ENCODE results near the gene HSD17B3.
"Not testable (repeated sequence)": the region's sequence is repeated elsewhere in the genome, so short reads cannot be mapped to it uniquely, and the experiment has no call there.

Gene HSD17B3

GRCh38 chr9:96195541-96195940 lies 106.4 kb downstream of the HSD17B3 start:
- no peak for DNase-seq (ENCODE audit: low spot score)

GRCh38 chr9:96193236-96193755 lies 108.7 kb downstream of the HSD17B3 start:
- no peak for DNase-seq (ENCODE audit: low spot score)

GRCh38 chr9:96192710-96193109 lies 109.3 kb downstream of the HSD17B3 start:
- DNase-seq (ENCODE audit: low spot score), result no peak

- DNase-seq (ENCODE audit: low spot score), result no peak
Observed at GRCh38 chr9:96189995-96190394, 112.0 kb downstream of the HSD17B3 start.

GRCh38 chr9:96189581-96189980 lies 112.4 kb downstream of the HSD17B3 start:
- DNase-seq (ENCODE audit: low spot score), result not testable (repeated sequence)

GRCh38 chr9:96188571-96188970 lies 113.4 kb downstream of the HSD17B3 start:
- DNase-seq (ENCODE audit: low spot score), result no peak

- DNase-seq (ENCODE audit: low spot score), result no peak
Observed at GRCh38 chr9:96187151-96187555, 114.8 kb downstream of the HSD17B3 start.

- no peak for DNase-seq (ENCODE audit: low spot score)
Observed at GRCh38 chr9:96186591-96187011, 115.4 kb downstream of the HSD17B3 start.

- no peak for DNase-seq (ENCODE audit: low spot score)
Observed at GRCh38 chr9:96185518-96186156, 116.3 kb downstream of the HSD17B3 start.

All from pons (tissue), 1 donor.